MCF 10A (cell line): ENCODE results near the gene SLC6A5. TPM values are rescaled to one million over a fixed set of nuclear protein-coding genes. Genes with fewer than 3 reads are reported as not detected.

Experiments used
- BruUV-seq: library from RNA; stranded (reverse); fragments of 400-500 nt; replicated peaks from 2 replicates; lab custom pipeline; 2021; lab: Mats Ljungman, UMichigan
- CTCF ChIA-PET: fragments of 300-600 bp; sonication (Branson Sonifier 250); formaldehyde crosslinking; extraction: SDS; loops from one replicate; lab custom pipeline; 2021; ENCODE audit warnings: antibody characterized with exemption, inconsistent platforms; lab: Yijun Ruan, JAX
- POLR2A ChIA-PET: fragments of 300-600, 350-650 bp; sonication (Branson Sonifier 250); formaldehyde crosslinking; extraction: SDS; loops from one replicate; lab custom pipeline; 2020; ENCODE audit warnings: antibody characterized with exemption, inconsistent platforms; lab: Yijun Ruan, JAX
- DNase-seq: peaks from one replicate; pipeline ENCODE4 v3.0.0-alpha.2; 2018; ENCODE audit not compliant: unreplicated experiment
- H3K27ac Mint-ChIP-seq: one replicate; pipeline ENCODE4 v1.8.0; 2022; ENCODE audit warnings: mild to moderate bottlenecking, low read depth, mixed read lengths; ENCODE audit not compliant: unreplicated experiment
- H3K27me3 Mint-ChIP-seq: one replicate; pipeline ENCODE4 v1.8.0; 2022; ENCODE audit warnings: mixed read lengths; ENCODE audit not compliant: insufficient read depth, unreplicated experiment
- H3K36me3 Mint-ChIP-seq: one replicate; pipeline ENCODE4 v1.8.0; 2022; ENCODE audit warnings: mild to moderate bottlenecking, moderate library complexity, mixed read lengths; ENCODE audit not compliant: insufficient read depth, unreplicated experiment
- H3K4me1 Mint-ChIP-seq: one replicate; pipeline ENCODE4 v1.8.0; 2022; ENCODE audit warnings: mixed read lengths; ENCODE audit not compliant: insufficient read depth, unreplicated experiment
- H3K4me3 Mint-ChIP-seq: one replicate; pipeline ENCODE4 v1.8.0; 2022; ENCODE audit warnings: mild to moderate bottlenecking, moderate library complexity, mixed read lengths; ENCODE audit not compliant: unreplicated experiment
- H3K9me3 Mint-ChIP-seq: one replicate; pipeline ENCODE4 v1.8.0; 2022; ENCODE audit warnings: mixed read lengths; ENCODE audit not compliant: unreplicated experiment
- CTCF ChIP-seq: fragments of 200-600 bp; IDR thresholded peaks from one replicate; pipeline ENCODE4 v1.8.0; 2022; ENCODE audit warnings: antibody characterized with exemption, mild to moderate bottlenecking; ENCODE audit not compliant: unreplicated experiment
- intact Hi-C: fragments of 100-400 bp; cut with micrococcal nuclease; formaldehyde crosslinking; loops from 2 replicates; pipeline ENCODE4 v1.14.1; 2022
- total RNA-seq: library from RNA; stranded (reverse); gene quantifications from 2 replicates; pipeline ENCODE4 v1.2.3, GENCODE V29; 2022

The SLC6A5 gene
- total RNA-seq, 1 experiment from 2014 or later, result not detected

- no TSS peak for BruUV-seq
- no peak for TF ChIP-seq CTCF
- DNase-seq, result no peak
- Mint-ChIP-seq H3K27me3 (peaks cover 96% of the 10 kb centered on the region), H3K27ac (no peak overlapping the region), H3K4me1 (peaks cover 6% of the 10 kb centered on the region), H3K4me3 (no peak overlapping the region), H3K36me3 (no peaks in the 10 kb centered on the region), H3K9me3 (peaks cover 8% of the 10 kb centered on the region)
- POLR2A ChIA-PET, result no interaction called here
- intact Hi-C loops, result no loop called here
- CTCF ChIA-PET, result interaction anchor here (1.1 kb wide), 1 partner anchor 8 kb away, joined by 3 read pairs; no protein-coding TSS in a partner anchor
These were observed 4.9 kb downstream of the SLC6A5 start for GRCh38 chr11:20604295-20604803.

GRCh38 chr11:20604864-20605601, 5.6 kb downstream of the SLC6A5 start:
- H3K9me3 Mint-ChIP-seq, result peaks cover 5% of the 10 kb centered on the region
- no peak overlapping the region for H3K4me3 Mint-ChIP-seq
- TF ChIP-seq CTCF, result no peak
- H3K27ac Mint-ChIP-seq, result no peak overlapping the region
- H3K4me1 Mint-ChIP-seq, result peaks cover 4% of the 10 kb centered on the region
- no peaks in the 10 kb centered on the region for H3K36me3 Mint-ChIP-seq
- no peak for DNase-seq
- no TSS peak for BruUV-seq
- ChIA-PET CTCF (no interaction called here), POLR2A (no interaction called here)
- intact Hi-C loops, result no loop called here
- peaks cover 90% of the 10 kb centered on the region for H3K27me3 Mint-ChIP-seq

- no peak overlapping the region for H3K4me3 Mint-ChIP-seq
- ChIA-PET POLR2A (no interaction called here), CTCF (interaction anchor here (6.3 kb wide), 1 partner anchor 206 kb away, joined by 121 read pairs; no protein-coding TSS in a partner anchor)
- no peaks in the 10 kb centered on the region for H3K36me3 Mint-ChIP-seq
- intact Hi-C loops, result no loop called here
- no peak overlapping the region for H3K27ac Mint-ChIP-seq
- H3K27me3 Mint-ChIP-seq, result peaks cover 83% of the 10 kb centered on the region
- DNase-seq, result no peak
- H3K9me3 Mint-ChIP-seq, result no peaks in the 10 kb centered on the region
- TF ChIP-seq CTCF, result no peak
- BruUV-seq, result no TSS peak
- H3K4me1 Mint-ChIP-seq, result peaks cover 7% of the 10 kb centered on the region
These were observed 6.2 kb downstream of the SLC6A5 start for GRCh38 chr11:20605602-20606091.

- Mint-ChIP-seq H3K27ac (no peak overlapping the region), H3K4me1 (peaks cover 7% of the 10 kb centered on the region), H3K27me3 (peaks cover 76% of the 10 kb centered on the region), H3K9me3 (no peaks in the 10 kb centered on the region), H3K4me3 (no peak overlapping the region), H3K36me3 (no peaks in the 10 kb centered on the region)
- intact Hi-C loops, result no loop called here
- no peak for TF ChIP-seq CTCF
- CTCF ChIA-PET, result interaction anchor here (0.6 to 6.3 kb wide), 24 partner anchors 9 to 481 kb away, joined by 3 to 121 read pairs (median 6); no protein-coding TSS in a partner anchor
- POLR2A ChIA-PET, result interaction anchor here (0.7 to 1.3 kb wide), 2 partner anchors 209 to 315 kb away, joined by 3 to 4 read pairs; no protein-coding TSS in a partner anchor
- no peak for DNase-seq
- BruUV-seq, result no TSS peak
These were observed 9.5 kb downstream of the SLC6A5 start for GRCh38 chr11:20608934-20609333.
